WTC11 (cell line): ENCODE data around the gene PHF13. TPM values are rescaled to one million over a fixed set of nuclear protein-coding genes. Genes with fewer than 3 reads are reported as not detected.

ENCODE experiments used
- ATAC-seq: fragments of 200-7000 bp; cut with Tn5 transposase; 2 replicates; pipeline ENCODE4 v1.10.0; 2021; ENCODE audit warnings: mild to moderate bottlenecking, moderate library complexity
- CTCF ChIA-PET: fragments of 300-600 bp; sonication (Branson Sonifier 250); formaldehyde crosslinking; loops from one replicate; lab custom pipeline; 2021; ENCODE audit warnings: antibody characterized with exemption; lab: Charles Lee
- POLR2A ChIA-PET: fragments of 350-600 bp; sonication (Branson Sonifier 250); formaldehyde crosslinking; loops from one replicate; lab custom pipeline; 2021; ENCODE audit warnings: antibody characterized with exemption; lab: Charles Lee
- DNase-seq: peaks from one replicate; pipeline ENCODE4 v3.0.0; 2021; ENCODE audit warnings: low spot score
- H3K27ac Mint-ChIP-seq: 2 replicates; pipeline ENCODE4 v1.8.0; 2021; ENCODE audit warnings: mixed read lengths
- H3K27me3 Mint-ChIP-seq: 2 replicates; pipeline ENCODE4 v1.8.0; 2021; ENCODE audit warnings: low read depth, mild to moderate bottlenecking, moderate library complexity, mixed read lengths
- H3K36me3 Mint-ChIP-seq: 2 replicates; pipeline ENCODE4 v1.8.0; 2021; ENCODE audit warnings: mixed read lengths
- H3K4me1 Mint-ChIP-seq: 2 replicates; pipeline ENCODE4 v1.8.0; 2022; ENCODE audit warnings: mixed read lengths
- H3K4me3 Mint-ChIP-seq: 2 replicates; pipeline ENCODE4 v1.8.0; 2021; ENCODE audit warnings: mild to moderate bottlenecking, moderate library complexity, mixed read lengths
- H3K9me3 Mint-ChIP-seq: 2 replicates; pipeline ENCODE4 v1.8.0; 2021; ENCODE audit warnings: mixed read lengths
- EMX1 ChIP-seq: fragments of 250-450 bp; sonication (Bioruptor Pico); IDR thresholded peaks from 2 replicates; pipeline ENCODE4 v1.8.0; 2021; ENCODE audit warnings: mild to moderate bottlenecking
- GABPB1 ChIP-seq: sonication (generic); formaldehyde crosslinking; IDR thresholded peaks from 2 replicates; pipeline ENCODE4 v1.8.1; 2023; ENCODE audit warnings: mild to moderate bottlenecking, missing genetic modification reagents
- HMGXB4 ChIP-seq: sonication (generic); formaldehyde crosslinking; IDR thresholded peaks from 2 replicates; pipeline ENCODE4 v1.8.1; 2023; ENCODE audit warnings: mild to moderate bottlenecking, moderate library complexity, missing genetic modification reagents
- NFYB ChIP-seq: sonication (generic); formaldehyde crosslinking; conservative IDR thresholded peaks from 2 replicates; pipeline ENCODE4 v1.8.0; 2022; ENCODE audit warnings: low read depth, missing genetic modification reagents
- PRRX2 ChIP-seq: fragments of 250-450 bp; sonication (Bioruptor Pico); IDR thresholded peaks from 2 replicates; pipeline ENCODE4 v1.8.0; 2021; ENCODE audit warnings: mild to moderate bottlenecking
- RELA ChIP-seq: sonication (generic); formaldehyde crosslinking; IDR thresholded peaks from 2 replicates; pipeline ENCODE4 v1.8.1; 2022; ENCODE audit warnings: missing genetic modification reagents, mild to moderate bottlenecking, borderline replicate concordance
- SMAD4 ChIP-seq: sonication (generic); formaldehyde crosslinking; IDR thresholded peaks from 2 replicates; pipeline ENCODE4 v1.8.0; 2022; ENCODE audit warnings: mild to moderate bottlenecking, missing genetic modification reagents
- ZNF396 ChIP-seq: fragments of 250-450 bp; sonication (Bioruptor Pico); IDR thresholded peaks from 2 replicates; pipeline ENCODE4 v1.8.0; 2021; ENCODE audit warnings: mild to moderate bottlenecking, moderate library complexity, borderline replicate concordance
- ZNF532 ChIP-seq: fragments of 250-450 bp; sonication (Bioruptor Pico); IDR thresholded peaks from 2 replicates; pipeline ENCODE4 v1.9.0; 2021; ENCODE audit warnings: mild to moderate bottlenecking, borderline replicate concordance
- total RNA-seq: library from RNA; stranded (reverse); gene quantifications from 3 replicates; pipeline ENCODE4 v1.2.3, GENCODE V29; 2021
- TF ChIP-seq, protein P1 (sequence below): fragments of 250-450 bp; sonication (Bioruptor Pico); IDR thresholded peaks from 2 replicates; pipeline ENCODE4 v1.9.0; 2021; ENCODE audit warnings: mild to moderate bottlenecking
- TF ChIP-seq, protein P2 (sequence below): sonication (generic); formaldehyde crosslinking; IDR thresholded peaks from 2 replicates; pipeline ENCODE4 v1.8.0; 2022; ENCODE audit warnings: mild to moderate bottlenecking, missing genetic modification reagents

The PHF13 gene
- total RNA-seq, 1 experiment from 2014 or later = 39.6 TPM

GRCh38 chr1:6603915-6604558, 9.5 kb upstream of the PHF13 start:
- TF ChIP-seq EMX1 (CRISPR knock-in tag) (no peak), PRRX2 (CRISPR knock-in tag) (no peak), GABPB1 (CRISPR knock-in tag) (peak; percentile 38; the same call in 1 of the 2 replicates), NFYB (no peak), ZNF532 (CRISPR knock-in tag) (no peak)
- TF ChIP-seq, protein P1, sequence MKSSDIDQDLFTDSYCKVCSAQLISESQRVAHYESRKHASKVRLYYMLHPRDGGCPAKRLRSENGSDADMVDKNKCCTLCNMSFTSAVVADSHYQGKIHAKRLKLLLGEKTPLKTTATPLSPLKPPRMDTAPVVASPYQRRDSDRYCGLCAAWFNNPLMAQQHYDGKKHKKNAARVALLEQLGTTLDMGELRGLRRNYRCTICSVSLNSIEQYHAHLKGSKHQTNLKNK = no peak
- ChIA-PET CTCF (interaction anchor here (0.6 to 2.3 kb wide), 11 partner anchors 12 to 473 kb away, joined by 3 to 10 read pairs (median 4); partner anchors contain the start of genes ACOT7, NOL9 and TAS1R1), POLR2A (interaction anchor here (1.0 to 1.8 kb wide), 5 partner anchors 8 to 24 kb away, joined by 3 to 8 read pairs (median 5); partner anchors contain the start of genes THAP3 and ZBTB48)
- peak; percentile 60 for ATAC-seq
- peak; percentile 75 for DNase-seq
- H3K4me1 Mint-ChIP-seq = peaks cover 23% of the 10 kb centered on the region
- no peaks in the 10 kb centered on the region for H3K9me3 Mint-ChIP-seq
- H3K36me3 Mint-ChIP-seq = no peaks in the 10 kb centered on the region
- H3K4me3 Mint-ChIP-seq = peak overlapping the region; percentile 80
- H3K27me3 Mint-ChIP-seq = no peaks in the 10 kb centered on the region; the same call in 1 of the 2 replicates
- H3K27ac Mint-ChIP-seq = peak overlapping the region; percentile 97

- ATAC-seq = peak; percentile 14
- Mint-ChIP-seq H3K9me3 (no peaks in the 10 kb centered on the region), H3K36me3 (peaks cover 11% of the 10 kb centered on the region), H3K27ac (peak overlapping the region; percentile 83), H3K4me3 (peak overlapping the region; percentile 82), H3K4me1 (peaks cover 22% of the 10 kb centered on the region), H3K27me3 (peaks cover 13% of the 10 kb centered on the region)
- ChIA-PET POLR2A (interaction anchor here (1.3 kb wide), 1 partner anchor 9 kb away, joined by 8 read pairs; no protein-coding TSS in a partner anchor), CTCF (interaction anchor here (0.5 to 1.0 kb wide), 4 partner anchors 10 to 90 kb away, joined by 3 to 6 read pairs (median 4); partner anchors contain the start of genes KLHL21 and ZBTB48)
- peak; percentile 50 for DNase-seq
- TF ChIP-seq RELA (CRISPR knock-in tag) (no peak), ZNF396 (CRISPR knock-in tag) (no peak), HMGXB4 (0 out of 2 replicates have a peak, but pooled peaks have one; percentile 15), SMAD4 (CRISPR knock-in tag) (no peak)
- TF ChIP-seq, protein P2, sequence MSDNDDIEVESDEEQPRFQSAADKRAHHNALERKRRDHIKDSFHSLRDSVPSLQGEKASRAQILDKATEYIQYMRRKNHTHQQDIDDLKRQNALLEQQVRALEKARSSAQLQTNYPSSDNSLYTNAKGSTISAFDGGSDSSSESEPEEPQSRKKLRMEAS (CRISPR knock-in tag) = no peak
Observed at GRCh38 chr1:6612641-6613360, 730 bp upstream of the PHF13 start.
